Activated CD4-positive, CD25-positive, alpha-beta regulatory T cell treated with anti-CD3 and anti-CD28 coated beads, Interleukin-2, amount 50 U/mL, for 16 hours (primary cell): ENCODE results near the gene ANKZF1.
"Not testable (repeated sequence)": the region's sequence is repeated elsewhere in the genome, so short reads cannot be mapped to it uniquely, and the experiment has no call there.

Experiments used
- DNase-seq: peaks from one replicate; pipeline ENCODE4 v3.0.0-alpha.2; 2020; ENCODE audit warnings: low read depth, low spot score

ANKZF1 gene, protein sequence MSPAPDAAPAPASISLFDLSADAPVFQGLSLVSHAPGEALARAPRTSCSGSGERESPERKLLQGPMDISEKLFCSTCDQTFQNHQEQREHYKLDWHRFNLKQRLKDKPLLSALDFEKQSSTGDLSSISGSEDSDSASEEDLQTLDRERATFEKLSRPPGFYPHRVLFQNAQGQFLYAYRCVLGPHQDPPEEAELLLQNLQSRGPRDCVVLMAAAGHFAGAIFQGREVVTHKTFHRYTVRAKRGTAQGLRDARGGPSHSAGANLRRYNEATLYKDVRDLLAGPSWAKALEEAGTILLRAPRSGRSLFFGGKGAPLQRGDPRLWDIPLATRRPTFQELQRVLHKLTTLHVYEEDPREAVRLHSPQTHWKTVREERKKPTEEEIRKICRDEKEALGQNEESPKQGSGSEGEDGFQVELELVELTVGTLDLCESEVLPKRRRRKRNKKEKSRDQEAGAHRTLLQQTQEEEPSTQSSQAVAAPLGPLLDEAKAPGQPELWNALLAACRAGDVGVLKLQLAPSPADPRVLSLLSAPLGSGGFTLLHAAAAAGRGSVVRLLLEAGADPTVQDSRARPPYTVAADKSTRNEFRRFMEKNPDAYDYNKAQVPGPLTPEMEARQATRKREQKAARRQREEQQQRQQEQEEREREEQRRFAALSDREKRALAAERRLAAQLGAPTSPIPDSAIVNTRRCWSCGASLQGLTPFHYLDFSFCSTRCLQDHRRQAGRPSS

GRCh38 chr2:219229305-219230058 is at the start of gene ANKZF1, which contains the start of gene ATG9A:
Gene ANKZF1 (plus strand): TSS chr2:219229806. CDS start chr2:219230258, 452 bp downstream.
Gene ATG9A (minus strand): TSS chr2:219229636. CDS start chr2:219228024, 1,612 bp downstream.
- DNase-seq, result peak; percentile 98

- no peak for DNase-seq
These were observed 48.6 kb upstream of the ANKZF1 start for GRCh38 chr2:219180961-219181360.

- no peak for DNase-seq
These were observed 48.1 kb upstream of the ANKZF1 start for GRCh38 chr2:219181531-219181930.

DNA sequence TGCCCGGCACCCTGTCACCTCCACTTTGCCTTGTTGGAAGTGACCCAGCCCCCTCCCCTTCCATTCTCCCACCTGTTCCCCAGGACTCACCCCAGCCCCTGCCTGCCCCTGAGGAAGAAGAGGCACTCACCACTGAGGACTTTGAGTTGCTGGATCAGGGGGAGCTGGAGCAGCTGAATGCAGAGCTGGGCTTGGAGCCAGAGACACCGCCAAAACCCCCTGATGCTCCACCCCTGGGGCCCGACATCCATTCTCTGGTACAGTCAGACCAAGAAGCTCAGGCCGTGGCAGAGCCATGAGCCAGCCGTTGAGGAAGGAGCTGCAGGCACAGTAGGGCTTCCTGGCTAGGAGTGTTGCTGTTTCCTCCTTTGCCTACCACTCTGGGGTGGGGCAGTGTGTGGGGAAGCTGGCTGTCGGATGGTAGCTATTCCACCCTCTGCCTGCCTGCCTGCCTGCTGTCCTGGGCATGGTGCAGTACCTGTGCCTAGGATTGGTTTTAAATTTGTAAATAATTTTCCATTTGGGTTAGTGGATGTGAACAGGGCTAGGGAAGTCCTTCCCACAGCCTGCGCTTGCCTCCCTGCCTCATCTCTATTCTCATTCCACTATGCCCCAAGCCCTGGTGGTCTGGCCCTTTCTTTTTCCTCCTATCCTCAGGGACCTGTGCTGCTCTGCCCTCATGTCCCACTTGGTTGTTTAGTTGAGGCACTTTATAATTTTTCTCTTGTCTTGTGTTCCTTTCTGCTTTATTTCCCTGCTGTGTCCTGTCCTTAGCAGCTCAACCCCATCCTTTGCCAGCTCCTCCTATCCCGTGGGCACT is 47.1 kb upstream of the ANKZF1 start:
- DNase-seq, result no peak

DNA sequence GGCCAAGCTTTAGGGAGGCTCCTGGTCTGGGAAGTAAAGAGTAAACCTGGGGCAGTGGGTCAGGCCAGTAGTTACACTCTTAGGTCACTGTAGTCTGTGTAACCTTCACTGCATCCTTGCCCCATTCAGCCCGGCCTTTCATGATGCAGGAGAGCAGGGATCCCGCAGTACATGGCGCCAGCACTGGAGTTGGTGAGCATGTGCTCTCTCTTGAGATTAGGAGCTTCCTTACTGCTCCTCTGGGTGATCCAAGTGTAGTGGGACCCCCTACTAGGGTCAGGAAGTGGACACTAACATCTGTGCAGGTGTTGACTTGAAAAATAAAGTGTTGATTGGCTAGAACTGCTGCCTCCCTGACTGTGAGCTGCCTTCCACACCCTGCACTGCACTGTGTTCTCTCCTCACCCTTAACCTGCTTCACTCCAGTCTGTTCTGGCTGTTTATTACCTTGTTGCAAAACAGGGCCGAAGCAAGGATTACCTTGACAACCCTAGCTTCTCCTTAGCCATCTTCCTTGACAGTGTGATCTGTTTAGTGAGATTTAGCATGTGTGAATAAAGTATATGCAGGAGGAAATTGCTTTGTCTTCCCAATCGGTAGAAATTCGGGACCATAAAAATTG is 46.3 kb upstream of the ANKZF1 start:
- DNase-seq, result no peak

GRCh38 chr2:219184121-219184520 is 45.5 kb upstream of the ANKZF1 start:
- no peak for DNase-seq

DNA sequence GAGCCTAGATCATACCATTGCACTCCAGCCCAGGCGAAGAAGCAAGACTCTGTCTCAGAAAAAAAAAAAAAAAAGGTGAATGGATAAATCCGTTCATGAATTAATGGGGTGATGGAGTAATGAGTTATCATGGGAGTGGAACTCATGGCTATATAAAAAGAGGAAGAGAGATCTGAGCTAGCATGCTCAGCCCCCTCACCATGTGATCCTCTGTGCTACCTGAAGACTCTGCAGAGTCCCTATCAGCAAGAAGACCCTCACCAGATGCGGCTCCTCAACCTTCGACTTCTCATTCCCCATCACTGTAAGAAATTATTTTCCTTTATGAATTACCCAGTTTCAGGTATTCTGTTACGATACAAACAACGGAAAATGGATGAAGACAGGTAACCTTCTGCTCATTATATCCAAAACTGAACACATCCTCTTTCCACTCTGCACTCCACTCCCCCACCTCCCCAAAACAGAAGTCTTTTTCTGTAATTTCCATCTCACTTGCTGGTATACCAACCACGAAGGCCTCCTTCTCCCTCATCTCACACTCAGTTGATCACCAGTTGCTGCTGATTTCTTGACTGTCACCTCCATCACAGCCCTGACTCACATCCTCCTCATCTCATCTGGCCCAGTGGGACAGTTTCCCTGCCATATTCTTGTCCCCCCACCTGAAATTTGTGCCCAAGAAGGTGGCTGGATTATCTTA is 42.7 kb upstream of the ANKZF1 start:
- DNase-seq, result no peak

DNA sequence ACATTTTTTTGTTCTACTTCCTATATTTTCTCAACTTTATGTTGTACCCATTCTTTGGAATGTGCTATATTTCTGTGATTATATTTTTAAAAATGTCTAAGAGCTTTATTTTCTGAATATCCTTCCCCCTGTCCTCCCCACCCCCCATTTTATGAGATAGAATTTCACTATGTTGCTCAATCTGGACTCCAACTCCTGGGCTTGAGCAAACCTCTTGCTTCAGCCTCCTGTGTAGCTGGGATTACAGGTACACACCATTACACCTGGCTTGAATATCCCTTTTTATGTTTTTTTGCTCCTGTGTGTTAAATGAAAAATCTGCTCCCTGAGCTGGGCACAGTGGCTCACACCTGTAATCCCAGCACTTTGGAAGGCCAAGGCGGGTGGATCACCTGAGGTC is 32.2 kb upstream of the ANKZF1 start:
- DNase-seq, result no peak

DNA sequence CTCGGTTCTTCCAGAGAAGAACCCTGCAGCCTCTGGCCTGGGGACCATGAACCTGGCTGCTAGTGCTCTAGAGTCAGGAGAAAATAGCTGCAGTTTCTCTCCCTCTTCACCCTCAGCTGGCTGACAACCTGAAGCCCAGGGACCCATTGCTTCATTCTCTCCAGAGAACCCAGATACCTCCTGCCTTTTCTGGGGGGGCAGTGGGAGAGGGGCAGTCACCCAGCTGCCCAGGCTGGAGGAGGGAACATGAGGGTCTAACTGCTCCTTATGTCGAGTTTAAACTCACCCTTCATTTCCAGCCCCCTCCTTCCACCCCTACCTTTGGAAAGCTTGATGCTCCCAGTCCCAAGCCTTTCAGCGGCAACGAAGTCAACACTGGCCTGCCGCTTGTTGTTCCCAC is 30.6 kb upstream of the ANKZF1 start:
- no peak for DNase-seq

- no peak for DNase-seq
These were observed 30.0 kb upstream of the ANKZF1 start for GRCh38 chr2:219199470-219200211.

DNA sequence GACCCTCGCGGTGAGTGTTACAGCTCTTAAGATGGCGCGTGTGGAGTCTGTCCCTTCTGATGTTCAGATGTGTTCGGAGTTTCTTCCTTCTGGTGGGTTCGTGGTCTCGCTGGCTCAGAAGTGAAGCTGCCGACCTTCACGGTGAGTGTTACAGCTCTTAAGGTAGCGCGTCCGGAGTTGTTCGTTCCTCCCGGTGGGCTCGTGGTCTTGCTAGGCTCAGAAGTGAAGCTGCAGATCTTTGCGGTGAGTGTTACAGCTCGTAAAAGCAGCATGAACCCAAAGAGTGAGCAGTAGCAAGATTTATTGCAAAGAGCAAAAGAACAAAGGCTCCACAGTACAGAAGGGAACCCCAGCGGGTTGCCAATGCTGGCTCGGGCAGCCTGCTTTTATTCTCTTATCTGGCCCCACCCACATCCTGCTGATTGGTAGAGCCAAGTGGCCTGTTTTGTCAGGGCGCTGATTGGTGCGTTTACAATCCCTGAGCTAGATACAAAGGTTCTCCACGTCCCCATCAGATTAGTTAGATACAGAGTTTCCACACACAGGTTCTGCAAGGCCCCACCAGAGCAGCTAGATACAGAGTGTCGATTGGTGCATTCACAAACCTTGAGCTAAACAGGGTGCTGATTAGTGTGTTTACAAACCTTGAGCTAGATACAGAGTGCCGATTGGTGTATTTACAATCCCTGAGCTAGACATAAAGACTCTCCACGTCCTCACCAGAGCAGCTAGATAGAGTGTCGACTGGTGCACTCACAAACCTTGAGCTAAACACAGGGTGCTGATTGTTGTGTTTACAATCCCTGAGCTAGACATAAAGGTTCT is 28.9 kb upstream of the ANKZF1 start:
- DNase-seq, result not testable (repeated sequence)

DNA sequence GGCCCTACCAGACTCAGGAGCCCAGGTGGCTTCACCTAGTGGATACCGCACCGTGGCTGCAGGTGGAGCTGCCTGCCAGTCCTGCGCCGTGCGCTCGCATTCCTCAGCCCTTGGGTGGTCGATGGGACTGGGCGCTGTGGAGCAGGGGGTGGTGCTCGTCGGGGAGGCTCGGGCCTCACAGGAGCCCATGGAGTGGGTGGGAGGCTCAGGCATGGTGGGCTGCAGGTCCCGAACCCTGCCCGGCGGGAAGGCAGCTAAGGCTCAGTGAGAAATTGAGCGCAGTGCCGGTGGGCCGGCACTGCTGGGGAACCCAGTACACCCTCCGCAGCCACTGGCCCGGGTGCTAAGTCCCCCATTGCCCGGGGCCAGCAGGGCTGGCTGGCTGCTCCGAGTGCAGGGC is 28.3 kb upstream of the ANKZF1 start:
- DNase-seq, result not testable (repeated sequence)

DNA sequence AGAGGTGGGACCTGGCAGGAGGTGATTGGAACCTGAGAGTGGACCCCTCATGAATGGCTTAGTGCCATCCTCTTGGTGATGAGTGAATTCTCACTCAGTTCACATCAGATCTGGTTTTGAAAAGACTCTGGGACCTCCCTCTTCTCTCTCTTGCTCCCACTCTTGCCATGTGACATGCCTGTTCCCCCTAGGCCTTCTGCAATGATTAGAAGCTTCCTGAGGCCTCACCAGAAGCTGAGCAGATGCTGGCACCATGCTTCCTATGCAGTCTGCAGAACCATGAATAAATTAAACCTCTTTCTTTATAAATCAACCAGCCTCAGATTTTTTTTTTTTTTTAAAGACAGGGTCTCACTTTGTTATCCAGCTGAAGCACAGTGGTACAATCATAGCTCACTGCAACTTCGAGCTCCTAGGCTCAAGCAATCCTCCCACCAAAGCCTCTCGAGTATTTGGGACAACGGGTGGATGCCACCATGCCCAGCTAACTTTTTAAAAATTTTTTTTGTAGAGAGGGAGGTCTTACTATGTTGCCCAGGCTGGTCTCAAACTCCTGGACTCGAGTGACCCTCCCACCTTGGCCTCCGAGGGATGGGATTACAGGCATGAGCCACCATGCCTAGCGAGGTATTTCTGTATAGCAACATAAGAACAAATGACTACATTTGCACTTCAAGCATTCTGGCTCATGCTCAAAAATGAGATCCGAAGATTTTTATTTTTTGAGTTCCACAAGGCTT is 25.0 kb upstream of the ANKZF1 start:
- DNase-seq, result no peak

- no peak for DNase-seq
These were observed 24.5 kb upstream of the ANKZF1 start for GRCh38 chr2:219205165-219205538.

DNA sequence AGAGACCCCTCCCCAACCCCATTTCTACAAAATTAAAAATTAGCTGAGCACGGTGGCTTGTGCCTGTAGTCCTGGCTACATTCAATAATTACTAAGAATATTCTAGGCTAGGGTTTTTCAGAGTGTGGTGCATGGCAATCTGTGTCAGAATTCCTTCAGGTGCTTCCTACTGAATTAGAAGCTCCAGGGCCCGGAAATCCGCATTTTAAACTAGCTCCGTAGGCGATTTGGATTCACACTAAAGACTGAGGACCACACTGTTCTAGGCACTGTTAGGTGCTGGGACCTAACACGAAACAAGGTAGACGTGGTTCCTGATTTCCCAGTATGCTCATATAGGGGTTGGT is 23.7 kb upstream of the ANKZF1 start:
- DNase-seq, result no peak

GRCh38 chr2:219206328-219207133 is 23.1 kb upstream of the ANKZF1 start, which contains the start of gene ZFAND2B:
Gene ZFAND2B (plus strand): TSS chr2:219206782. CDS start chr2:219206988, 206 bp downstream.
- peak; percentile 89 for DNase-seq
